OCI-LY3 (cell line): Measurements from ENCODE around the gene TMED8.

Experiments
- EZH2phosphoT487 ChIP-seq: fragments of 200-600 bp; shearing (Covaris generic); IDR thresholded peaks from 2 replicates; pipeline ENCODE4 v1.6.1; 2018; ENCODE audit warnings: antibody characterized with exemption, mixed run types, low read depth
- TF ChIP-seq, protein P1 (sequence below): fragments of 200-600, 300-600 bp; sonication (generic); IDR thresholded peaks from 2 replicates; pipeline ENCODE4 v1.5.1; 2014; ENCODE audit warnings: antibody characterized with exemption, low read length, low read depth

DNA sequence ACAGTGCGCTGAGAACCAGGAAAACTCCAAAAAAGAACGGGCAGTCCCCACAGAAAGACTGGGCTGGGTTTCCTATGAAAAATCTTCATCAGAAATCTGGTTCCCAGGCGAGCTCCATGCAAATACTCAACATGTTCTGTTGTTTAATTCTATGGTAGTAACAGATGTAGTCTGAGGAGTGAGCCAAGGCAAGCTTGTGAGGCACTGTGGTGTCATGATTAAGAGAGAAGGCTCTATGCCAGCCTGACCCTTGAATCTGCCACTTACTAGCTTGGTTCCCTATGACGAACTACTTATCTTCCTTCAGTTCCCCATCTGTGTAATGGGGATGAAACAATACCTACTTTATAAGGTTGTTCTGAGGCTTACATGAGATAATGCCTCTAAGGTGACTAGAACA, 66.9 kb downstream of the TMED8 start:
- TF ChIP-seq, protein P1, sequence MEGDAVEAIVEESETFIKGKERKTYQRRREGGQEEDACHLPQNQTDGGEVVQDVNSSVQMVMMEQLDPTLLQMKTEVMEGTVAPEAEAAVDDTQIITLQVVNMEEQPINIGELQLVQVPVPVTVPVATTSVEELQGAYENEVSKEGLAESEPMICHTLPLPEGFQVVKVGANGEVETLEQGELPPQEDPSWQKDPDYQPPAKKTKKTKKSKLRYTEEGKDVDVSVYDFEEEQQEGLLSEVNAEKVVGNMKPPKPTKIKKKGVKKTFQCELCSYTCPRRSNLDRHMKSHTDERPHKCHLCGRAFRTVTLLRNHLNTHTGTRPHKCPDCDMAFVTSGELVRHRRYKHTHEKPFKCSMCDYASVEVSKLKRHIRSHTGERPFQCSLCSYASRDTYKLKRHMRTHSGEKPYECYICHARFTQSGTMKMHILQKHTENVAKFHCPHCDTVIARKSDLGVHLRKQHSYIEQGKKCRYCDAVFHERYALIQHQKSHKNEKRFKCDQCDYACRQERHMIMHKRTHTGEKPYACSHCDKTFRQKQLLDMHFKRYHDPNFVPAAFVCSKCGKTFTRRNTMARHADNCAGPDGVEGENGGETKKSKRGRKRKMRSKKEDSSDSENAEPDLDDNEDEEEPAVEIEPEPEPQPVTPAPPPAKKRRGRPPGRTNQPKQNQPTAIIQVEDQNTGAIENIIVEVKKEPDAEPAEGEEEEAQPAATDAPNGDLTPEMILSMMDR = no peak
- no peak for TF ChIP-seq EZH2phosphoT487
